ENCODE data around the gene ENOSF1.
"Not testable (repeated sequence)": the region's sequence is repeated elsewhere in the genome, so short reads cannot be mapped to it uniquely, and the experiment has no call there.

The ENOSF1 gene

GRCh38 chr18:703213-703967 lies 9.0 kb downstream of the ENOSF1 start:
- DNase-seq = no peak

DNA sequence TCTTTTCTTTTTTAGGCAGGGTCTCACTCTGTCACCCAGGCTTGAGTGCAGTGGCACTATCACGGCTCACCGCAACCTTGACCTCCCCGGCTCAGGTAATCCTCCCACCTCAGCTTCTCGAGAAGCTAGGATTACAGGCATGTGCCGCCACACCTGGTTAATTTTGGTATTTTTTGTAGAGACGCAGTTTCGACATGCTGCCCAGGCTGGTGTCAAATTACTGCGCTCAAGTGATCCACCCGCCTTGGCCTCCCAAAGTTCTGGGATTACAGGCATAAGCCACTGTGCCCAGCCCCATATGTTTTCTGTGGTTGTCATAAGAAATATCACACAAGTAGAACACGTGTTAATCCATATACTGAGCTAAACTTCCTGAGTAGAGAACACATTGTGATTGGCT lies 14.6 kb downstream of the ENOSF1 start:
- DNase-seq = no peak

GRCh38 chr18:697012-697411 lies 15.4 kb downstream of the ENOSF1 start:
- DNase-seq = no peak

- DNase-seq = no peak
Measured at GRCh38 chr18:693466-694187, 18.8 kb downstream of the ENOSF1 start.

- DNase-seq = no peak
Measured at GRCh38 chr18:692824-693223, 19.6 kb downstream of the ENOSF1 start.

DNA sequence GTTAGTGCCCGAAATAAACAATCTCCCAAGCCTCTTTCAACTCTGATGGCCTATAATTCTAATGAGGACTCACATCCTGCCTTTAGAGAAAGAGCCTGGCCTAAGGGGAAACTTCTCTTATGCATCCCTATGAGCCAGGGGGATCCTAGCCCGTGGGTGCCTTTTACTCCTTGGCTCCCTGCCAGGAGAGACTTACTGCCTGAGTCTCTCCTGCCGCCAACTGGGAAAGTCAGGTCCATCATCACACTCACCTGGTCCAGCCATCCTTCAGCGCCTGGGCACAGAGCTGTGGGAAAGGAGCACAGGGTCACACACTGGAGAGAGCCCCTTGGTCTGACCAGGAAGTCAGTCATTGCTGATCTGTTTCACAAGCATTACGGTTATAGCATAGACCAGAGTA lies 24.1 kb downstream of the ENOSF1 start:
- DNase-seq = no peak

- no peak for DNase-seq
Measured at GRCh38 chr18:686339-687111, 25.9 kb downstream of the ENOSF1 start.

DNA sequence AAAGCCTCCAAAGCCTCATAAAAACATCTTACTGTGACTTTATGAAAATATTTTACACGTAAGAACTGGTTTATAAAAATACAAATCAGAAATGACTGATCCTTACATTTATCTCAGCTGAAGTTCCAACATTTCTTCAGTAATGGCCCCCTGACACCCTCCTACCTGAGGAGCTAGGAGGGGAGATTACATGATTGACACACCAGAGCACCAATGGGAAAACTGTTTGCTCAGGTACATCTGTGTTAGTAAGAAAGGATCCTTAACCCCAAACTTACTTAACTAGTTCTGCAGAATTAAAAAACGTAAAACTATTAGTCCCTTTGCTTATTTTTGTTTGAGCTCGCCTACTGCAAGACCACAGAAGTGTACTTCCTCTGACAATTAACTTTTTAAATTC lies 27.0 kb downstream of the ENOSF1 start:
- no peak for DNase-seq

DNA sequence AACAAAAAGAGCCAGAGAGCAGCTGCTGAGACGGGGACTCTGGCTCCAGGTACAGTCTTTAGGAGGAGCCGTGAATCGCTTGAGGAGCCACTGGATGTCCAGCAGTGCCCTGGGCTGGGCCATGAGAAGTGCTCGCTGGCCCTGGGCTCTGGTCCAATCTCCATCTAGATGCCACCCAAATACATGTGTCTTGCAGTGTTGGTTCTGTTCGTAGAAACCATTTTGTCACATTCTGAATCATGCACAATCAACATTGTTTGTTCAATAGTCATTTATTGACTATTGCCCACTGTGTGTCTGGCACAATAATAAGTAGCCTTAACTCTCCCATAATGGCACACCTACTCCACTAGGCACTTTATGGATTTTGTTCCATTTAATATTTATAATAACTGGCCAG lies 28.9 kb downstream of the ENOSF1 start:
- DNase-seq = no peak

GRCh38 chr18:682833-683232 lies 29.6 kb downstream of the ENOSF1 start:
- no peak for DNase-seq

DNA sequence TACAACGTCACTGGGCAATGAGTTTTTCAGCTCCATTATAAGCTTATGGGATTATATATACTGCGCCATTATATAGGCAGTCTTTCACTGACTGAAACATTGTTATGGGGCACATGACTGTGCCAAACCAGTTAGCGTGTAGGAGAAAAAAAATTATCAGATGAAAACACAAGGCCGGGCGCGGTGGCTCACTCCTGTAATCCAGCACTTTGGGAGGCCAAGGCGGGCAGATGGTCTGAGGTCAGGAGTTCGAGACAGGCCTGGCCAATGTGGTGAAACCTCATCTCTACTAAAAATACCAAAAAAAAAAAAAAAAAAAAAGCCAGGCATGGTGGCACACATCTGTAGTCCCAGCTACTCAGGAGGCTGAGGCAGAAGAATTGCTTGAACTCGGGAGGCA lies 30.0 kb downstream of the ENOSF1 start:
- not testable (repeated sequence) for DNase-seq

- DNase-seq = no peak
Measured at GRCh38 chr18:681985-682384, 30.4 kb downstream of the ENOSF1 start.

- no peak for DNase-seq
Measured at GRCh38 chr18:680392-680791, 32.0 kb downstream of the ENOSF1 start.

DNA sequence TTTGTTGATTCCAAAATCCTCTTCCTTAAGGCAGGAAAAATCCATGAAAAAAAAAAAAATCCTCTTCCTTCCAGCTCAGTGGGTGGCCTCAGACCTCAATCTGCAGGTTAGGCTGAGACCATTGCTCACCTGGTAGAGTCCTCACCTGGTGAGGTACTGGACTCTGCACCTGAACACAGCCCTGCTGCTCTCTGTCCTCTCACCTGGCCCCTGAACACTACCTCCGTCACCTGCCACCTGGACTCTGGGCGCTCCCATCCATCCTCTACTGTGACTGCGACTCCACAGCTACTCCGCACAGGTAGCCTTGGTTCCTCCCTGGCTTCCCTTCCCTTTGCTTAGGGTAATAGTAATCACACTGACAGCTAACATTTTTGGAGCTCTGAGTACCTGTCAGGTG lies 32.9 kb downstream of the ENOSF1 start:
- DNase-seq = no peak

GRCh38 chr18:678482-679182 lies 33.8 kb downstream of the ENOSF1 start:
- no peak for DNase-seq

- DNase-seq = no peak
Measured at GRCh38 chr18:677951-678381, 34.5 kb downstream of the ENOSF1 start.

- DNase-seq = no peak
Measured at GRCh38 chr18:677145-677544, 35.3 kb downstream of the ENOSF1 start.

DNA sequence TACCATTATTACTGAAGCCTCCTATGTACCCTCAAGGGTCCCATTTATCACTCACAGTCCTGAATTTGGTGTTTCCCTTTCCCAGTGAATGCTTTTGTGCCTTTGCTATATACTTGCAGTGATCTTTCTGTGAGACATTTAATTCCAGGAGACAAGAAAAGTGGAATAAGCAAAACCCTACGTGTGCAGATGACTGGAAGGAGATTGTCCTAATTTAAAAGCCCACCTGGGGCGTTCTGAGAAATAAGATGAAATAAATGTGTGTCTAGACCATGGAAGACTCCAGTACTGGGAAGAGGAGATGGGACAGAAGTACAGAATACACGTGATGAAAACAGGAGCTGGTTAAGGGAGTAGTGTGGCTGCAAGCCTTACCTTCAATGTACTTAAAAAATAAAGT lies 35.7 kb downstream of the ENOSF1 start:
- no peak for DNase-seq

DNA sequence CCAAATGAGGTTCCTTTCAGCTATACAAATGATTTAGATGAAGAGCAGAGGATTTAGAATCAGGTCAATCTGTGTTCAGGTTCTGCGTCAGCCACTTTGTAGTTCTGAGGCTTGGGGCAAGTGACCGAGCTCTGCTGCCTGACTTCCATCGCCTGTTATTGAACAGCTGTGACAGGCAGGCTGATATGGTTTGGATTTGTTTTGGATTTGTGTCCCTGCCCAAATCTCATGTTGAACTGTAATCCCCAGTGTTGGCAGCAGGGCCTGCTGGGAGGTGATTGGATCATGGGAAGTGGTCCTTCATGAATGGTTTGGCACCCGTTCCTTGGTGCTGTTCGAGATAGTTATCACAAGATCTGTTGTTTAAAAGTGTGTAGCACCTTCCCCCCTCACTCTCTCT lies 36.4 kb downstream of the ENOSF1 start:
- no peak for DNase-seq

GRCh38 chr18:675307-675706 lies 37.1 kb downstream of the ENOSF1 start:
- no peak for DNase-seq

DNA sequence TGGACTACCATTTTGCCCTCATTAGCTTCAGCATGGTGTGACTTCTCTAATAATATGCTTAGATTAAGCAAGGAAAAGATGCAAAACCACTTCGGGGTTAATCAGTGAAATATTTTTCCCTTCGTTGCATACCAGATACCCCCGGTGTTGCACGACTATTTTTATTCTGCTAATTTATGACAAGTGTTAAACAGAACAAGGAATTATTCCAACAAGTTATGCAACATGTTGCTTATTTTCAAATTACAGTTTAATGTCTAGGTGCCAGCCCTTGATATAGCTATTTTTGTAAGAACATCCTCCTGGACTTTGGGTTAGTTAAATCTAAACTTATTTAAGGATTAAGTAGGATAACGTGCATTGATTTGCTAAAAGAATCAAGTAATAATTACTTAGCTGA lies 38.7 kb downstream of the ENOSF1 start:
- no peak for DNase-seq

- no peak for DNase-seq
Measured at GRCh38 chr18:673317-673716, 39.1 kb downstream of the ENOSF1 start.

DNA sequence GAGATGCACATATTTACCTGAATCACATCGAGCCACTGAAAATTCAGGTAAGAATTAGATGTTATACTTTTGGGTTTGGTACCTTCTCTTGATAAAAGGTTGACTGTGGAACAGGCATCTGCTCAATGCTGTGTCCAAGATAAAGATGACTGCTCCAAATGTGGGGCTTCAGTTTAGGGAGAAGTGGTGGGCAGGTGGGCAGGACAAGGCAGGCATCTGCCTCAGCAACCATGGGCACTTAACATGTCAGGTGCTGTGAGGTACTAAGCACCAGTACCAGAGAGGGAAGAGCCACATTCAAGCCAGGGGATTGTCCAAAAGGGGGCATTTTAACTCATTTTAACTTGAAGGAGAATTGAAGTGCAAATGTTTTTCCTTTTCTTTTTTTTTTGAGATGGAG lies 41.0 kb downstream of the ENOSF1 start:
- DNase-seq = no peak
